Left forelimb (tissue), 1 donor: ENCODE measurements around the gene GNL3.

Source experiments
- DNase-seq: peaks from one replicate; pipeline ENCODE4 v3.0.0-alpha.2; 2018; ENCODE audit warnings: low spot score

Gene GNL3

DNA sequence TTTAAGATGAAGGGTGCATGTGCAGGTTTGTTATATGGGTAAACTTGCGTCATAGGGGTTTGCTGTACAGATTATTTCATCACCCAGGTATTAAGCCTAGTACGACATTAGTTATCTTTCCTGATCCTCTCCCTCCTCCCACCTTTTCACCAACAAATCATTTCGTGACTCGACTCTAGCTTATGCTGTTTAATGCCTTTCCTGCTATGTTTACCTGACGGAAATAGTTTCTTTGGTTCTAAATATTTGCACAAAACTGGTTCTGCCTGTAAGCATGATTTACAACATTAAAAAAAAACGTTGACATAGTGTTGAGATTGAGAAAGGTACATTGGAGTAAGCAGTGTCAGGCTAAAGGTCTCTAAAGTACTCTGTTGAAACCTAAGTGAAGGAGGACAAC lies 2.4 kb downstream of the GNL3 start:
- no peak for DNase-seq

DNA sequence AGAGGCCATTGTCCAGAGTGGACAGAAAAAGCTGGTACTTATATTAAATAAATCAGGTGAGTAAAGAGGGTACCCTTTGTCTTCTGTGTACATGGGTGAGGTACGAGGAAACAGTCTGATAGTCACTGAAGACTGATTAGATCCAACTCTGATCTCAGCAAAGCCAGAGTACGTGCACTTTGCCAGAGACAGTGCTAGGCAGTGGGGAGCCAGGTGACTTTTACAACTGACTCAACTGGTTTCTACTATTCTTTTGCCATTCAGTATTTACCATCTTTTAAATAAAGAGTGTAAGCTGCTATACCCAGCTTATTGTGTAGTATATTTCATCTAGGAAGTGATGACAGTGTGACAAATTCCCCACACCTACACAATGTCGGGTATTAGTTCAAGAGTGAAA lies 3.3 kb downstream of the GNL3 start:
- no peak for DNase-seq

DNA sequence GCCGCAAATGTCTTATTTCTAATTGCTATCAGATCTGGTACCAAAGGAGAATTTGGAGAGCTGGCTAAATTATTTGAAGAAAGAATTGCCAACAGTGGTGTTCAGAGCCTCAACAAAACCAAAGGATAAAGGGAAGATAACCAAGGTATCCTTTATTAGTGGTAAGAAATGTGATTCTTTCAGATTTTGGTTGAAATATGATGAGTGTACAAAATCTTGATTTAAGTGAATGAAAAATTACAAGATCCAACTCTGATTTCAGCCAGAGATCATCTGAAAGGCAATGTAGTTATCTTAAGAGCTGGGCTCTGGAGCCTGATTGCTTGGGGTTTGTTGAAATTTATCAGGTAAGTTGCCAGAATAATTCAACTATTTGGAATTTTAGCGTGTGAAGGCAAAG lies 4.7 kb downstream of the GNL3 start:
- DNase-seq = no peak

DNA sequence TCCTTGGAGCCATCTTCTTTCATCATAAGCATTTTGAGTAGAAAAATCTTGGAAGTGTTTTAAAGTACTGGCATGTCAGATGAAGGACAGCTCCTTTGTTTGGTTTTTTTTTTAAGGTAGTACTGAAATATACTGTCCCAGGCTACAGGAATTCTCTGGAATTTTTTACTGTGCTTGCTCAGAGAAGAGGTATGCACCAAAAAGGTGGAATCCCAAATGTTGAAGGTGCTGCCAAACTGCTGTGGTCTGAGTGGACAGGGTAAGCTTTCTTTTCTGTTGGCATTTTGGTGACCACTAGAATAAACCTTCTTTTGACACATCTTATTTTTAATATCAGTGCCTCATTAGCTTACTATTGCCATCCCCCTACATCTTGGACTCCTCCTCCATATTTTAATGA lies 7.2 kb downstream of the GNL3 start:
- no peak for DNase-seq

DNA sequence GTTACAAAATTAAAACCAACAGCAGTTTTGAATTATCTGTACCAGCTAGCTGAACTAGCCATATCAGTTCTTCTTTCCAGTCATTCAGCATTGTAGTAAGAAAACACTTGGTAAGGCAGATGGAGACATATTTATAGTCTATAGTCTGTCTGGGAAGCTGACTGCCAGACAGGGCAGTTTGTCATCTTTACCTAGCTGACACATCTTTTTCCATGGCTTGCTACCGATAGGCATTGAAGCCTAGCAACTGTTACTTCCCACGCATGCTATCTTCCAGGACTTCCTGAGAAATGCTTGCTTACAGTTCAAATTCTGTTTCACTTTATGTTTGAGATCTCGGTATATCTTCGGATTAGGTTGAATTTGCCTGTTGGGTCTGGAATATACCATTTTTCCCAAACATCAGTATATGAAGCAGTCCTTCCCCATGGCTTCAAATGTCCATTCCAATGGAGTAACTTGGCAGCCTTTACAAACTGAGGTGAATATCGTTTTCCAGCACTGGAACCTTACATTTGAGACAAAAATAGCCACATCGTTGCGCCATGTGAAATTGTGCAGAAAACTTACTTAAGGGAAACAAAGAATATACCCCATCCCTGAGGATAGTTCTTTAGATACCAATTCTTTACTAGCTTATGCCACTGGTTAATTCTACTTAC lies 8.8 kb downstream of the GNL3 start:
- no peak for DNase-seq

DNA sequence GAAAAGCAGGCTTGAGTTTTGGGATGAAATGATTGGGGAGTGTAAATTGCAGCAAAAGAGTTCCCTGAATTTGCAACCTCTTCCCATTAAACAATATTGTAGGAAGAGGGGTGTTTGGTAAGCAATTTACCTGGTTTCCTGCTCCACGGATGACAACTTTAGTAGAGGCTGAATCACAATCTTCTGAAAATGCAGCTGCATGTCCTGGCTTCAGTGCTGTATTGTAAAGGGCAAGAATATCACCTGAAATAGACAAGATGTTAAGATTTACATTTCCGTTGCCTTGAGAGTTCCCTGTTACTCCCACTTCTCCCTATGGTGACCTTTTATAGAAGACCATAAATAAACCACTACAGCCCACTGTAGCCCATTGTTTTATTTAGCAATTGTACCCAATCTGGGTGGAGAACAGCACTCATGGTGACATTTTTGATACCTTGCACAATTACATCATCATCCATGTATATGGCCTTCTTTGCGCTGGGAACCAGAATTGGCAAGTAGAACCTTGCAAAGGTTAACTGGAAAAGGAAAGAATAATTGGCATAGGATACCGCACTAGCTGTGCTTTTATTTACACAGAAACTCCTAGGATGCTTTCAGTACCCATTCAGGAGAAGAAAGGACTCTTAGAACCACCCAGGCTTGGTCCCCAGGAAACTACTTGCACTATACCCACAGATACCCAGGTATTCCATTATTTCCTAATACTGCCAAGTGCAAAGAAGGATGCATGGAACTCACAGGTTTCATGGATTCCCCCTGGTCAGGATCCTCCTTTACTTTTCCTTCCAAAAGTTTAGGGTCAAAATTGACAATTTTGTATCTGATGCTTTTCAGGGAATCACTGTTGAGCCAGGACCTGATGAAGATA lies 10.2 kb downstream of the GNL3 start:
- DNase-seq = no peak

DNA sequence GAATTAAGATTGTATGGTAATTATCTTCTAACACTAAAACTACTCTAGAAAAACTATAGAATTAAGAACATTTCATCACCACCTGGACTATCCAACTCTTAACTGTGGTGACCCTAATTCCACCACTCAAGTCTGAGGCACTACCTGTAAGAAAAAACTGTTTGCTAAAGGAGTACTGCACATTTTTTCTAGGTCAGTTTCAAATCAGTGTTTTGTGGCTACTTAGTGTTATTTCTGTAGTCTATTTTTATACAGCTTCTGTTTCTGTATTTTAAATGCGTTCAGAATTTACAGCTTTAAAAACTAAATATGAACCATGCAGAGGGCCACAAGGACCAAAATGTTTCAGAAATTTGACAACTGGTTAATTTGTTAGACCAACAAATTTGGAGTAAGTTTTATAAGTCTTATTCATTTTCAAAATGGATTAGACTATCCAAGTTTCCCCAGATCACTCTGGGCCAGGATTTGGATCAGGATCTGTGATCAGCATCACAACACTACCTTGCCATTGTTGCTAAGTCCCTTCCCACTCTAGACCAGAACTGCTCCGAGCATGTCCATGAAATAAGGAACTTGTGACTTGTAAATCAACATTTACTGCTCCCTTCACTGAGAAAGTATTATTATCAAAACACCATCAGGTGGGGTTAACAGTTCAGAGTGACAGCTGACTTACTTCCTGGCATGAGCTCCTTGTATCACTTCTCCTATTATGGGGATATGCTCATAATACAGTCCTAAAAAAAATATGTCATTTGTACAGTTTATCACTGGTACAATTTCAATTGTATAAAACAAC lies 11.2 kb downstream of the GNL3 start:
- no peak for DNase-seq

DNA sequence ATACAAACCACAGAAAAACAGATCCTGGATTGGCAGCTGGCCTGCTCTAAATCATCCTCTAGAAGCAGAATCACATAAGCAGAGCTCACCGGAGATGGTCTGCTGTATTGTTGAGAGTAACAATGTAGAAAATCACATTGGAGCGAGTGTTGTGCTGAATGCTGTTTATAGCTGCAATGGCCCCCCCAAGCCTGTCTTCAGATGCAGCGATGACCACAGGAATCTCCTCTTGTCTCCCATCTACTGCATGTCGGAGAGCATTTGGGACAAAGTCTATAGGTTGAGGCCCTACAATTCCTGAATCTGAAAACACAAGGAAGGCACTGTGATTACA lies 11.8 kb downstream of the GNL3 start:
- DNase-seq = no peak

DNA sequence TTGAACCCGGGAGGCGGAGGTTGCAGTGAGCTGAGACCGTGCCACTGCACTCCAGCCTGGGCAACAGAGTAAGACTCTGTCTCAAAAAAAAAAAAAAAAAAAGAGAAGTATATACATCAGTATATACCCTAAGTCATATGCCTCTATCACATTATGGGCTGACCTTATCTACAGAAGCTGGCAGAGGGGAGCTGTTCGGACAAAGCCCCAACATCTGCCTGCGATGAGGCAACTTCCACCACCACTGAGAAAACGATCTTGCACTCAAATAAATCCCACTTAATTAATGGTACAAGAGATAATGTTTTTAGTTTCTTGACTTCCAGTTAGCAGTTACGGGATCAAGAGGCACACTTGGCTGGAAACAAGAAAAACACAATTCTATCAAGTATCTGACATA lies 17.5 kb downstream of the GNL3 start:
- no peak for DNase-seq

DNA sequence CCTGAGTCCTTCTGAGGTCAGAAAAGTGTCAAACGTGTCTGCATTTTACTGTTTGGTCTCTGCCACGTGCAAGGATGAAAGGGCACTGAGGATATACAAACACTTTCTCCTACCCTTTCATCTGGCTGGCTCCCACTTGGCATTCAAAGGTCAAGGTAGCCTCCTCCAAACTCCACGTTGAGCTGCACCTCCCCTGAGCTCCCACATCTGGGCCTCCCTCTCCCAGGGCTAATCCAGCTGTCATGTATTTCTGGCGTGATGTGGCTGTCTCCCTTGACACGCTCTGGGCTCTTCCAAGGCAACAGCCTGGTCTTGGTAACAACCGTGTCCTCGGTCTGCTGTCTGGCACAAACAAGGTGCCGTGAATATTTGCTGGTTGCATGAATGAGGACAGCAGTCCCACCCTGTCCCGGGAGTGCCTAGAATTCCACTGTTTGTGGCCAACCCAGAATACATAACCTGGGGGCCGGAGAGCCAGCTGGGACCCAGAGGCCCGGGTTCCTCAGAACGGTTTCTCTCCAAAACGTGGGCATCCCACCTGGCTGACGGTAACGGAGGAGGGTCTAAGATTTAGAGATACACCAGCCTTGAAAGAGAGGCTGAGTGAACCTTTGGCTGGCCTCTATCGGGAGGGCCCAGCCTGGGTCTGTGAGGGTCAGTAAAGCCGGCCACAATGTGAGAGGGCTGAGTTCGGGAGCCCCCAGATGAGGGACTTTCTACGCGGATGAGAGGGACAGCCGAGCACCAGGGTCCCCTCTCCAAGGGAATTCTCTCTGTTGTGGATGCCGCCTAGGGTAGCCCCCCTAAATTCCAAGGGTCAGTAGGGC lies 19.0 kb downstream of the GNL3 start:
- no peak for DNase-seq

DNA sequence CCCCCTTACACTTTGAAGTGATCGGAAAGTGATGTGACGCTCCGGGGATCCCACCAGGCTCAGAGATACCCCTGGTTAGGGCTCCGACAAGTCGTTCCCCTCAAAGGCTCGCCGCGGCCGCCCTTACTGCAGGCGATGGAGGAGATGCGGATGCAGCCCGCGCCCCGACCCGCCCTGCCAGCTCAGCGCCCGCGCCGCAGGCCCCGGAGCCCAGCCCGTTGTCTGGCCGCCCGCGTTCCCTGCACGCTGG lies 19.5 kb downstream of the GNL3 start:
- DNase-seq = no peak

DNA sequence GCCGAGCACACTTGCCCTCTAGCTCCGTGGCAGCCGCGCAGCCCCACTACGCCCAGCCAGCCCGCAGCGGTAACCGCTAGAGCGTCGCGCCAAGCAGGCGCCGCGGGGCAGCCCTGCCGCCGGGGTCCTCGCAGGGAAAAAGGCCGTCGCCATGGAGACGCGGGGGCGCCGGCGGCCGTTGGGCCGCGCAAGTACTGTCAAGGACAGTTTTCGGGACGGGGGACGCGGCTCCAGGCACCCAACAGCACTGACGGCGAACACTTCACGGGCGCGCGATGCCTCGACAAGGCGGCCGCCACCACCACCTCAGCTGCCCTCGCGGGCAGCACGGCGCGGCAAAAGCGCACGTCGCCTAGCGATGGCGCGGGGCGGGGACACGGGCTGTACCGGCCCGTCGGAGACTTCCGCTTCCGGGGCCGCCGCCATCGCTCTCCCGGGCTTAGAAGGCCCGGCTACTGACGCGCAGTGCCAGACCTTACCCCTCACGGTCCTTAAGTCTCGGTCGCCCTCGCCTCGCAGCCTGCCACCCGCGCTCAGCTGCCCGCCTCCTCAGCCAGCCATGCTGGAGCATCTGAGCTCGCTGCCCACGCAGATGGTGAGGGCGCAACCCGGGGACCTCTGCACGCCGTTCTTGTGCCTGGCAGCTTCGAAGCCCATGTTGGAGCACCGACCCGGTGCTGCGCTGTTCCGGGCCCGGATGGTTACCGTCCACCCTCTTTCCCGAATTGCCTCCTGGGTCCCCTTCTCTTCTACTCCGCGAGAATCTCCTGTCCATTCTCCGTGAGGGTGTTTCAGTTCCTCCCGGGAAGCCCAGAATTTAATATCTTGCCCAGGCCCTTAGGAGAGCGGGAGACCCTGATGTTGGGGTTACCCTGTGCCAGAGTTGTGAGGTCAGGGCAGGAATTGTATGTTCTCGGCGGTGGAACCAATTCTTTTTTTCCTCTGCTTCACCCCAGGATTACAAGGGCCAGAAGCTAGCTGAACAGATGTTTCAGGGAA lies 20.2 kb downstream of the GNL3 start, which contains the start of the genes GLT8D1 and SPCS1:
TSS of gene GLT8D1 (minus strand) at position 104 of the 999 bp plus-strand sequence. CDS start 5,331 bp downstream, outside the sequence.
TSS of gene SPCS1 (plus strand) at position 419 of the 999 bp plus-strand sequence. CDS start at position 560, 141 bp downstream.
- DNase-seq = peak; percentile 93

DNA sequence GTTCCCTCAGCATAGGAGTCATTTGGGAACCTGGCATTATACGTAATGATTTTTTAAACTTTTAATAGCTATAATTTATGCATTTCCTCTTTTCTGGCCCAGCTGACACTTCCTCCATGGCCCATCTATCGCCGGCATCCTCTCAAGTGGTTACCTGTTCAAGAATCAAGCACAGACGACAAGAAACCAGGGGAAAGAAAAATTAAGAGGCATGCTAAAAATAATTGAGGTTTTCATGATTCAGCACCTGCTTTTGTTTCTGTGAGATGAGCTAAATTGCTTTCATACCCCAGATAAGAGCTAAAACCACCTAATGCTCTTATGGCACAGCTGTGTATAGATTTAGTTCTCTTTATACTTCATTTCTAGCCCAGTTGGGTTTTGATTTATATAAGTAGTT lies 21.8 kb downstream of the GNL3 start:
- no peak for DNase-seq

DNA sequence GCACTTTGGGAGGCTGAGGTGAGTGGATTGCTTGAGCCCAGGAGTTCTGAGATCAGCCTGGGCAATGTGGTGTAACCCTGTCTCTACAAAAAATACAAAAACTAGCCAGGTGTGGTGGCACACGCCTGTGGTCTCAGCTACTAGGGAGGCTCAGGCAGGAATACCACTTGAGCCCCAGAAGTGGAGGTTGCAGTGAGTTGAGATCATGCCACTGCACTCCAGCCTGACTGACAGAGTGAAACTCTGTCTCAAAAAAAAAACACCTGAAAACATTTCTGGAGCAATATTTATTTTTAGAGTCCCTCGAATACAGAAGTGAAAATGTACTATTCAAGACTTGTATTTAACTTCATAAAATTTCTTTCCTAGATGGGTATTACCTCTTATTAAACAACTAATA lies 24.7 kb downstream of the GNL3 start:
- no peak for DNase-seq

DNA sequence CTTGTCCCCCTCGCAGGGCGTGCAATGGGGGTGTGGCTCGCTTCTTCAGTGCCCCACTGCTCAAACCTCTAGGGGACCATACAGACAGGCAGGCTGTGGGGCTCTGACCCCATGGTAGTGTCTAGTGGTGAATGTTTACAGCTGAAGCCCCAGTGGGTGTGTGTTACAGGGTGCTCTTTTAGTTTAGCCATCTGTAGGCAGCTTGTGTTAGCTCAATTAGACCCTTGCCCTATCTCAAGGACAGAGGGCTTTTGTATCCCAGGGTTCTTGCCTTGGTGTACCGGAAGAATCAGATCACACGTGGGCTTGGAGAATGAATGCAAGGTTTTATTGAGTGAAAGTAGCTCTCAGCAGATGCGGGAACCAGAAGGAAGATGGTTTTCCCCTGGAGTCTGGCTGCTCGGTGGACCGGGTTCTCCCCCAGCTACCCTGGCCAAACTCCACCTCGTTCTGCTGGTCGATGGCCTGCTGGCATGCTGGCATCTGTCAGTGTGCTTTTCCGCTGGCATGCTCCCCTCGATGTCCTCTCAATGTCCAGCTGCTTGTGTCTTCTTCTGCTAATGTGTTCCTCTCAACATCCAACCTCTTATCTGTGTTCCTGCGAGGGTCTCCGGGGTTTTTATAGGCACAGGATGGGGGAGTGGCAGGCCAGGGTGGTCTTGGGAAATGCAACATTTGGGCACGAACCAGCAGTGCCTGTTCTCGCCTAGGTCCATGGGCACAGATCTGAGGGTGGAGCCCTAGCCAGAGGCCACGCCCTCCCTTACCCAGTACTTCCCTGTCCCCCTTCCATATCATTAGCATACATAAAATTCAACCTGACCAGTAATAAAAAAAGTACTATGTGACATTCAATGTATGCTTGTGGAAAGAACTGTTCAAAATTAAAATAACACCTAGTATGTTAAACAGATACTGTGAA lies 26.7 kb downstream of the GNL3 start:
- no peak for DNase-seq

DNA sequence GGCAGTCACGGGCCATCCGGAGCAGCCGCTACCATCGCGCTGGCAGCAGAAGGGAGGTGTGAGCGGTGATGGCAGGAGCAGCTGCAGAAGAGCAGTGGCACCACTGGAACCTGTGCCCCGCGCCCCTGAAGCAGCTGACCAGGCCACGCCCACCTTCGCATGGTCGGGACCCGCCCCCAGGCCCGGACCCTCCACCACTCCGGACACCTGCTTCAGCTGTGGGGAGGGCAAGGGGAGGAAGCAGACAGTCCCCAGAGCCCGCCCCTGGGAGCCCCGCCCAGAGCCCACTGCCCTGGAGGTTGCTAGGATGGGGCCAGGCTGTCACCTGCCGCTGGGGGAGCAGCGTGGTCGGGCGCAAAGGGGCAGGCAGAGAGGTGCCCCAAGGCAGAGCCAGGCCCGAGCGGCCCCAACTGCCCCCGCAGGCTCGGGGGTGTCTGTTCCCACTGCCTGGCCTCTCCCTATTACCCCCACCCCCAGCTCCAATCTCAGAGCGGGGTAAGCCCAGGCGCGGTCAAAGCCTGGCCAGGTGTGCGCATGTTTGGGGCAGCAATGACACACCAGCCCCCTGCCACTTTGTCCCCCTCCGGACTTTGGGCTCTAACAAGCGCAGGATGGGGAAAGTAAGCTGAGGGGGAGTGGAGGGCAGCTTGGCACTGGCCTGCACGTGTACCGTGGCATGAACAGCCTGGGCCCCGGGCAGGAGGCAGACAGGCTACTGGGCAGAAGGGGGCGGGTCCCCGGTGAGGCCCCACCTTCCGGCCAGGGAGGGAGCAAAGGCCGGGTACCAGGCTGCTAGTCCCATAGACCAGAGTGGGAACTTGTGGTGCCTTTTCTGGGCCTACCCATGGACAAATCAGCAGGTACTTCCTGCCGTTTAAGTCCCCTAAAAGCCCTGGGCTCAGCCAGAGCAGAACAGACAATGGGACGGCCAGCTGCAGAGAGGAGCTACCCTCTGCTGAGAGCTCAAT lies 28.8 kb downstream of the GNL3 start:
- no peak for DNase-seq

DNA sequence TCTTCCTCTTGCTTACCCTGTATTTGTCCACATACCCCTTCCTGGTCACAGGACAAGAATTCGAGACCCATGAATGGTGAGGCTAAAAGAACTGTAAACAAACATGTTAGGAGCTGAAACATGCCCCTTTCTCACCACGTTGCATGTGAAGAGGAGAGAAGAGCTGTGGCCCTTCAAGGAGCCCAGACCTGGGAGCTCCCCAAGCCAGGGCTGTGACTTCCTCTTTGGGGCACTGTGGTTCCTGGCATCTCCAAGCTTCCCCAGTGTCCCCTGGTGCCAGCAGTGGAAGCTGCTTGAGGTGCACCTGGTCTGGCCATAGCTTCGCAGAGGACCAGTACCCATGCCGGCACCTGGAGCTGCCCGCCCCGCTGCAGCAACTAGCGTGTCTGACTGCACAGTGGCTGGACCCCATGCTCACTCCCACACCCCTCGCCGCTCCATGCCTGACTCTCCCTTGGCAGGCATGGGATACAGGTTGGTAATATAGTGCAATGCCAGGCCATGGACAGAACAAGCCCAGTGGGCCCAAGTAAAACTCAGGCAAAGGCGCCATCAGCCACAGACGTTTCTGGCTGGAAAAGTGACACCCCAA lies 30.0 kb downstream of the GNL3 start:
- DNase-seq = no peak

DNA sequence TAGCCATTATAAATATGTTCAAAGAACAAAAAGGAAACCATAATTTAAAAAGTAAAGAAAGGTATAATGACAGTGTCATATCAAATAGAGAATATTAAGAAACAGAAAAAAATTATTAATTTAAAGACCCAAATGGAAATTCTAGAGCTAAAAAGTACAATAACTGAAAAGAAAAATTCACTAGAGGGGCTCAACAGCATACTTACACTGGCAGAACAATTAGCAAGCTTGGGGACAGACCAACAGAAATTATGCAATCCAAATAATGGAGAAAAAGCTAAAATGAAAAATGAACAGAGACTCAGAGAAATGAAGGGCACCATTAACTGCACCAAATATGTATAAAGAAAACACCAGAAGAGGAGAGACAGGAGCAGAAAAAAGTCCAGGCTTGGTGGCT lies 33.8 kb downstream of the GNL3 start:
- no peak for DNase-seq
